Epithelial cell of esophagus (primary cell): ENCODE results near the gene ZMIZ2.

Experiments
- DNase-seq: peaks from one replicate; pipeline ENCODE4 v3.0.0; 2010; ENCODE audit warnings: low read depth
- H3K4me3 ChIP-seq: 2 replicates; pipeline ENCODE4 v1.5.1; 2011; ENCODE audit warnings: mild to moderate bottlenecking, low read length, control low read depth
- TF ChIP-seq, protein P1 (sequence below): IDR thresholded peaks from 2 replicates; pipeline ENCODE4 v1.5.1; 2011; ENCODE audit warnings: low read depth, mild to moderate bottlenecking, low read length, control low read depth, inconsistent platforms; ENCODE audit not compliant: insufficient read depth; ENCODE audit errors: missing control alignments

ZMIZ2 gene

DNA sequence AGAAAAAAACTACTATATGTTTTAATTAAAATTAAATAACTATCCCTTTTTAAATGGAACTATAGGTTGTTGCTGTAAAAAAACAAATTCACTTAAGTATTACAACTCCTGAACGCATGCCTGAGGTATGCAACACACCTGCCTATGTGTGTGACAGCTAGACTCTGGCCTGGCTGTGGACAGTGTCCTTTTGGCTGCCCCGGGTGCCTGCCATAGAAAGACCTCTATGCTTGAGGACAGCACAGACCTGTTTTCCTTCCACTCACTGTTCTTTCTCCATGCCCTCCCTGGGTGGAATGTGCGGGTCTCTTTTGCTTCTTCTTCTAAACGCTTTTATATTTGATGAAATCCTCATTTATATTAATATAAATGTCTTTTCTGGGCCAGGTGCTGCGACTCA, 41.3 kb downstream of the ZMIZ2 start:
- no peak for DNase-seq
- no peak overlapping the region for H3K4me3 ChIP-seq
- TF ChIP-seq, protein P1, sequence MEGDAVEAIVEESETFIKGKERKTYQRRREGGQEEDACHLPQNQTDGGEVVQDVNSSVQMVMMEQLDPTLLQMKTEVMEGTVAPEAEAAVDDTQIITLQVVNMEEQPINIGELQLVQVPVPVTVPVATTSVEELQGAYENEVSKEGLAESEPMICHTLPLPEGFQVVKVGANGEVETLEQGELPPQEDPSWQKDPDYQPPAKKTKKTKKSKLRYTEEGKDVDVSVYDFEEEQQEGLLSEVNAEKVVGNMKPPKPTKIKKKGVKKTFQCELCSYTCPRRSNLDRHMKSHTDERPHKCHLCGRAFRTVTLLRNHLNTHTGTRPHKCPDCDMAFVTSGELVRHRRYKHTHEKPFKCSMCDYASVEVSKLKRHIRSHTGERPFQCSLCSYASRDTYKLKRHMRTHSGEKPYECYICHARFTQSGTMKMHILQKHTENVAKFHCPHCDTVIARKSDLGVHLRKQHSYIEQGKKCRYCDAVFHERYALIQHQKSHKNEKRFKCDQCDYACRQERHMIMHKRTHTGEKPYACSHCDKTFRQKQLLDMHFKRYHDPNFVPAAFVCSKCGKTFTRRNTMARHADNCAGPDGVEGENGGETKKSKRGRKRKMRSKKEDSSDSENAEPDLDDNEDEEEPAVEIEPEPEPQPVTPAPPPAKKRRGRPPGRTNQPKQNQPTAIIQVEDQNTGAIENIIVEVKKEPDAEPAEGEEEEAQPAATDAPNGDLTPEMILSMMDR = no peak

DNA sequence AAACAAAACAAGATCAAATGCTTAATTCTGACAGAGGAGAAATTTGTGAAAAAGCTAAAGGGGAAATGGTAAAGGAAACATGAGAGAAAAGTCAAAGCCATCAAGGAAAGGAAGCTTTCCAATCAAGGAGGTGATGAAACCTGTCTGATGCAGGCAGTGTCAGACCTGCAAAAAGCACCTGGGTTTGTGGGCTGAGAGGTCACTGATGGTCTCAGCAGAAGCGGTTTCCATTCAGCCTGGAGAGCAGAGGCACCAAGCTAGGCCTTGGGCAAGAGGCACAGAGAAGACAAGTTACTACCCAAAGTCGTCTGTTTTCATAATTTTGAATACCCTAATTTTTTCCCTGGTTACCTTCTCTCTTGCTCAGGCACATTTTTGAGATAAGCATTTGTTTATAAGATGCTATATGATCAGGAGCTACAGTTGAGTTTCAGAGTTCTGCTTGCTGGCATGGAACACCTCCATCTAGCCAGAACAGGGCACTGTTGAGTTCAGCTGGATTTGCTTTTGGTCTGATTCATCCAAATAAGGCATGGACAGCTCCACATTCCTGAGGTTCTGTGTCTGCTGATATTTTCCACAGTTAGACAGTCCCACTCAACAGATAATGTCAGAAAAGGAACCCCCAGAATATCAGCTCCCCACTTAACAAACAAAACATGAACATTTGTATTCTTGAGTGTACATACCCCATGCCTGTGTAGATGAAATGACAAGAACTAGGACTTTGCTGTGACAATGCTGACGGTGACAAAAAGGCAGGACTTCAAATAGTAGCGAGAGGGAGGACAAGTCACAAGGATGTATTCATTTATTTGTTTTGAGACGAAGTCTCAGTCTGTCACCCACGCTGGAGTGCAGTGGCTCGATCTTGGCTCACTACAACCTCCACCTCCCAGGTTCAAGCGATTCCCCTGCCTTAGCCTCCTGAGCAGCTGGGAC, 42.9 kb downstream of the ZMIZ2 start:
- H3K4me3 ChIP-seq = no peak overlapping the region
- DNase-seq = peak; percentile 35
- TF ChIP-seq, protein P1 = no peak

DNA sequence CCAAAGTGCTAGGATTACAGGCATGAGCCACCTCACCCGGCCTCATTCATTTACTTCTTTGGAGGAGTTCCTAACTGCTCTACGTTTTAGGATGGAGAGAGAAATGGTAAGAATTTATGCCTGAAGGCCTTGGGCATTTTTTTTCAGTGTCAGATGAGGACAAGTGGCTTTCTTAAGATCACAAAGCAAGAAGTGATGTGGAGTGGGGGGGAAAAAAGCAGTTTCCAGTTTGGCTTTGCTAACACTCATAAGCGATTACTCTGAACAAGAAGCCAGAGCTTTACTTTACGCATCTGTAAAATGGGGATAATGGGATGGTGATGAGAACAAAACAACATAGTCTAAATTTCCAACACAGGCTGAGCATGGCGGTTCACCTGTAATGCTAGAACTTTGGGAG, 45.3 kb downstream of the ZMIZ2 start:
- no peak overlapping the region for H3K4me3 ChIP-seq
- TF ChIP-seq, protein P1 = no peak
- DNase-seq = no peak

DNA sequence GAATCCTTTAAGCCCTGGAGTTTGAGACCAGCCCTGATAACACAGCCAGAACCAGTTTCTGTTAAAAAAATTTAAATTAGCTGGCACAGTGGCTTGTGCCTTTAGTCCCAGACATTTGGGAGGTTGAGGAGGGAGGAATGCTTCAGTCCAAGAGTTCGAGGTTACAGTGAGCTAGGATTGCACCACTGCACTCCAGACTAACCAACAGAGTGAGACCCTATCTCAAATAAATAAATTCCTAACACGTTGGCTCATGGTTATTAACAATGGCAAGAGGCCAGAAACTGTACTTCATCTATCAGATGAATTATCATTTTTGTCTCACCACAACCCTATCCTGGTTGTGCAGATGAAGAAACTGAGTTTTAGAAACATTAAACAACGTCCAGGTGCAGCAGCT, 45.7 kb downstream of the ZMIZ2 start:
- TF ChIP-seq, protein P1 = no peak

DNA sequence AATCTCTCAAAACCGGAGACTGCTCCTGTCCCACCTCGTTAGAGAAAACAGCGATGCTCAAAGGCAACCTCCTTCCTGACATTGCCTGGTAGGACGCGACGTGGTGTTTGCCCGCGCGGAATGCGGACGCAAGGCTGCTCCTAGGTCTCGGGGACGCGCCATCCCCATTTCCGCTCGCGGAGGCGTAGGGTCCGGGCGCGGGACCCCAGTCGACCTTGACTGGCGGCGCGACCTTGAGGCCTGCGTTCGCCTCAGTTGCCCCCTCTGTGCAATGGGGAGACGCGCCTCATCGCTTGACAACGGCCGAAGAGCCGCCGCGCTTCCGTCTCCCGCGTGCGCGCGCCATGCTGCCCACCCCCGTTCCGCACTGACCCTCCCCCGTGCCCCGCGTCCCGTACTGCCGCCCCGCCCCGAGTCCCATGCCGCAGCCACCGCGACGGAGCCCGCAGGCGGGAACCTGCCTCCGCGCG, 47.4 kb downstream of the ZMIZ2 start:
- peak; percentile 47 for DNase-seq
- TF ChIP-seq, protein P1 = no peak
- peak overlapping the region; percentile 78 for H3K4me3 ChIP-seq

More for the DNA sequence above, 45.7 kb downstream of the ZMIZ2 start:
- no peak overlapping the region for H3K4me3 ChIP-seq
- no peak for DNase-seq

DNA sequence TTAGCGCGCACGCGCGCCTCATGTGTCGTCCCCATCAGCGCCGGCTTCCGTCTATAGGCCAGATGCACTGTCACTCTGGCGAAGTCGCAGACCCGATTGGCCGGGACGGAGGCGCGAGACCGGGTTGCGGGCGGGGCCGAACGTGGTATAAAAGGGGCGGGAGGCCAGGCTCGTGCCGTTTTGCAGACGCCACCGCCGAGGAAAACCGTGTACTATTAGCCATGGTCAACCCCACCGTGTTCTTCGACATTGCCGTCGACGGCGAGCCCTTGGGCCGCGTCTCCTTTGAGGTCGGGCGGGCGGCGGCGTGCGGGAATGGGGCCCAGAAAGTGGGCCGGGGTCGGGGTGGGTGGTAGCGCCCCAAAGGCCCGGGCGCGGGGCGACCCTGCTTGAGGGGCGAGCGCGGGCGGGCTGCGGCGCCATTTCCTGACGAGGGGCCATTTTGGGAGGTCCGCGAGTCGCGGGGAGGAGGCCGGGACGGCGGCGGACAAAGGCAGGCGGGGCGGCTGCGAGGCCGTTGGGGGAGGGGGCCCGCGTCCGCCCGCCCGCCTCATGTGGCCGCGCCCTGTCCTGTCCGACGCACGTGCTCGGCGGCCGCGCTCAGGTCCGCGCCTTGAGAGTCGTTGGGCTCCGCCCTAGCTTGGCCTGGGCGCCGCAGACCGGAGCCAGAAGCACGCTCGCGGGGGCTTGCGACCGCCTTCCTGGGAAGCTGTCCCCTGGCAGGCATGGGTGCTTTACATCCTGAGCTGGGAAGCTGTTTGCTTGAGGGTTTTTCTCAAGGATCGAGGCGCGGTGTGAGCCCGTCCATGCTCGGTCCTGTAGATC, 48.1 kb downstream of the ZMIZ2 start, which contains the start of gene PPIA:
Gene PPIA, plus strand, starts transcription at position 178 of the 825 bp plus-strand sequence. Its CDS starts 44 bp downstream, at position 222.
- TF ChIP-seq, protein P1 = no peak
- H3K4me3 ChIP-seq = peak within 1 kb of the TSS; percentile 97

More for the DNA sequence above, 48.1 kb downstream of the ZMIZ2 start, which contains the start of gene PPIA:
- peak; percentile 99 for DNase-seq
